ENCODE results near the gene FAM222B. TPM values are rescaled to one million over a fixed set of nuclear protein-coding genes. Genes with fewer than 3 reads are reported as not detected.

The FAM222B gene
- total and polyA plus RNA-seq, 9 of the 15 experiments (the other 6 are each of a cell fraction or from before 2014, with no cell fraction given) = 4.0 to 34.6 (median 7.5) TPM

DNA sequence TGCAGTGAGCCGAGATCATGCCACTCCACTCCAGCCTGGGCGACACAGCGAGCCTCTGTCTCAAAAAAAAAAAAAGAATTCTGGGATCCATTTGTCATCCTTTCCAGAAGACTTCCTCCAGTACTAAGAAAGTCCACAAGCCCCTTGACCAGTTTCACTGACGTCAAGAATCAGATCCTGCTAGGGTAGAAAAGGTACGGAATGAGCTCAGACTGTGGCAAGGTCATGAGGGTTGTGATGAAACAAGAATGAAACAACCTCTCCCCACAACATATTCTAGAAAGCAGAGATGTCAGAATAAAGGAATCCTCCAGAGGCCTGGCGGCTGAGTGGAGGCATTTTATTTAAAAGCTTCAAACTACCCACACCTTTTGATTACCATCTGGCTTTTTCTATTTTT lies 68.9 kb downstream of the FAM222B start:
- intact Hi-C loops (cut with micrococcal nuclease) = no loop called here
- peaks cover 35% of the 10 kb centered on the region; the same call in 1 of the 3 replicates for H3K36me3 ChIP-seq (ENCODE audit: control insufficient read depth, insufficient read depth, low read length)
- 0 out of 2 replicates have a peak, but pooled peaks cover 2% of the 10 kb centered on the region for H4K20me1 ChIP-seq (replicated peaks; ENCODE audit: control insufficient read depth, insufficient read depth, low read length)
- WGBS (ENCODE audit: insufficient coverage, low coverage, missing lambda C conversion rate) = 86% methylated on average over 6 of the region's 6 CpGs
- peak overlapping the region; percentile 41; the same call in 1 of the 3 replicates for H3K27ac ChIP-seq (ENCODE audit: extremely low read depth, low read depth, low read length)
- ChIA-PET CTCF (ENCODE audit: low intra/inter-chr PET ratio) (interaction anchor here (0.6 kb wide), 1 partner anchor 232 kb away, joined by 3 read pairs; the partner anchor contains the start of gene SEZ6), POLR2A (interaction anchor here (0.6 to 2.7 kb wide), 12 partner anchors 8 to 509 kb away, joined by 3 to 9 read pairs (median 4); partner anchors contain the start of gene TLCD1)
- no peak overlapping the region for H3K9ac ChIP-seq (ENCODE audit: insufficient read depth in 1 of 2, low read depth in 2 of 2, low read length in 2 of 2)
- no peak overlapping the region for H2AFZ ChIP-seq (ENCODE audit: low read depth, low read length)
- no peaks in the 10 kb centered on the region for H3K27me3 ChIP-seq (ENCODE audit: control insufficient read depth in 2 of 2, insufficient read depth in 2 of 2, low read length in 2 of 2)
- no peaks in the 10 kb centered on the region for H3K9me1 ChIP-seq (ENCODE audit: control insufficient read depth, insufficient read depth, low read length)
- in situ Hi-C loops (cut with MboI) = no loop called here
- FAIRE-seq (no peak), ATAC-seq (no peak), DNase-seq (ENCODE audit: extremely low read depth in 1 of 4, low spot score in 3 of 4) (no peak)
- H3K79me2 ChIP-seq (ENCODE audit: control insufficient read depth, insufficient read depth, low read length) = peaks cover 75% of the 10 kb centered on the region
- H3K4me1 ChIP-seq (replicated peaks in 1 of 2; ENCODE audit: control insufficient read depth in 2 of 2, insufficient read depth in 2 of 2, low read length in 2 of 2) = peaks cover 0 to 4% of the 10 kb centered on the region in 2 experiments; a peak in 3 of 5 replicates
- H3K4me2 ChIP-seq (ENCODE audit: insufficient read depth, low read length) = no peak overlapping the region
- no peaks in the 10 kb centered on the region for H3K9me3 ChIP-seq (replicated peaks; ENCODE audit: control insufficient read depth, insufficient read depth, low read depth, low read length)
- TF ChIP-seq ZNF324 (CRISPR knock-in tag; IDR thresholded peaks at IDR 0.05) = no peak
- TF ChIP-seq E2F1 (CRISPR knock-in tag; IDR thresholded peaks at IDR 0.05) = no peak
- TF ChIP-seq CREM (IDR thresholded peaks at IDR 0.05; ENCODE audit: low read depth) = no peak
- TF ChIP-seq CBX1 (IDR thresholded peaks at IDR 0.05; ENCODE audit: low read depth) = no peak
- no TSS peak for BruUV-seq (replicated peaks)
- H3K4me3 ChIP-seq = no peak overlapping the region

GRCh38 chr17:28765038-28765437 lies 77.6 kb downstream of the FAM222B start:
- Histone ChIP-seq H3K9me3 (replicated peaks; ENCODE audit: control insufficient read depth, insufficient read depth, low read depth, low read length) (no peaks in the 10 kb centered on the region), H2AFZ (ENCODE audit: low read depth, low read length) (no peak overlapping the region), H3K27me3 (ENCODE audit: control insufficient read depth in 2 of 2, insufficient read depth in 2 of 2, low read length in 2 of 2) (no peaks in the 10 kb centered on the region), H3K36me3 (ENCODE audit: control insufficient read depth, insufficient read depth, low read length) (peaks cover 65% of the 10 kb centered on the region), H4K20me1 (replicated peaks; ENCODE audit: control insufficient read depth, insufficient read depth, low read length) (0 out of 2 replicates have a peak, but pooled peaks cover 8% of the 10 kb centered on the region), H3K4me3 (no peak overlapping the region), H3K27ac (ENCODE audit: extremely low read depth, low read depth, low read length) (no peak overlapping the region), H3K9me1 (ENCODE audit: control insufficient read depth, insufficient read depth, low read length) (no peaks in the 10 kb centered on the region), H3K4me2 (ENCODE audit: insufficient read depth, low read length) (no peak overlapping the region), H3K9ac (ENCODE audit: insufficient read depth in 1 of 2, low read depth in 2 of 2, low read length in 2 of 2) (no peak overlapping the region), H3K4me1 (replicated peaks in 1 of 2; ENCODE audit: control insufficient read depth in 2 of 2, insufficient read depth in 2 of 2, low read length in 2 of 2) (peaks cover 3 to 4% of the 10 kb centered on the region in 2 experiments; a peak in 2 of 5 replicates), H3K79me2 (ENCODE audit: control insufficient read depth, insufficient read depth, low read length) (peaks cover 33% of the 10 kb centered on the region)
- 85% methylated on average over 4 of the region's 4 CpGs for WGBS (ENCODE audit: insufficient coverage, low coverage, missing lambda C conversion rate)
- ATAC-seq = no peak
- CTCF ChIA-PET (ENCODE audit: low intra/inter-chr PET ratio) = no interaction called here
- intact Hi-C loops (cut with micrococcal nuclease) = no loop called here
- in situ Hi-C loops (cut with MboI) = loop anchor here (5.0 kb wide), 1 partner anchor 132 kb away; the partner anchor contains the start of gene FLOT2
- DNase-seq (ENCODE audit: extremely low read depth in 1 of 4, low spot score in 3 of 4) = no peak
- no peak for FAIRE-seq
- BruUV-seq (replicated peaks) = no TSS peak
- POLR2A ChIA-PET = interaction anchor here (0.7 to 4.0 kb wide), 10 partner anchors 8 to 1539 kb away, joined by 3 to 47 read pairs (median 8); partner anchors contain the start of genes FAM222B, NEK8 and TLCD1

All from K562 (cell line).